ENCODE results near the gene KLHL29.

The KLHL29 gene

DNA sequence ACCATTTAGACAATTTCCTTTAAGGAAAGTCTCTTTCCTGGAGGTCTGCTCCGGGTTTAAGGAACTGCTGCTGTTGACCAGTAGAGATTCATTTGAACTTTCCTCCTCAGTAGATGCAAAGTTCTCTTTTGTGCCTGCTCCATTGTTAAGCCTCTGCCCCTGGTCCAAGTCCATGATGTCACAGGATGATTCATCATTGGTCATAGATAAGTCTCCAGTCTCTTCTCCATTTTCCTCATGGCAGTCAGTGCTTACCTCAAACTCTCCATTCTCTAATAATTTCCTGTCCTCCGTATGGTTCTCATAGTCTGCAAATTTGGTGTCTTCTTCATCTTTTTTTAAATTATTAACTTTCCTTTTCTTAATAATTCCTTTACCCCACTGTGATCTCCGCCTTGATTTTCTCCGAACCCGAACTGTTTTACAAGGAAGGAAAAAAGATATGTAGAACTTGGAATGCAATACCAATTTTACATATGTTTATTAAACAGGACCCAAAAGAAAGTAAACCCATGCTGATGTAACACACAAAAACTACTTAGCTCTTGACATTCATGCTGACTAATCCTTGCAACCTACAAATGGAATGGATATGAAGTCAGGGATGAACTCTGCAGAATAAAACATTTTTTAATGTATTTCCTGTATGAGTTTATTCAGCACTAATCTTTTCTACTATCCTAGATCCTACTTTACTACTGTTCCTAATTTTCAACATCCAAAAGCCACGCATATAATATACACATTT is 372.9 kb downstream of the KLHL29 start:
- Histone ChIP-seq H3K4me3 (no peak overlapping the region), H3K27ac (no peak overlapping the region), H3K4me2 (peak overlapping the region in 2 of 11 experiments; percentile 5 to 39; a peak in 3 of 22 replicates), H3K9me3 (replicated peaks in 1 of 11) (no peaks in the 10 kb centered on the region), H3K36me3 (peaks cover 46 to 87% (median 70%) of the 10 kb centered on the region in 11 experiments), H3K4me1 (peaks cover 0 to 27% (median 2%) of the 10 kb centered on the region in 10 experiments; a peak in 8 of 20 replicates), H3K27me3 (no peaks in the 10 kb centered on the region), H3K9ac (no peak overlapping the region), H4K20me1 (no peaks in the 10 kb centered on the region)
- TF ChIP-seq Cebpa-rat (IDR thresholded peaks at IDR 0.05): no peak

Data from BLaER1 treated with 17β-estradiol and CSF1 and Interleukin-3, amounts not matched to agents 10 nM and 100 nM (cell line).